Mesenchymal stem cell (in vitro differentiated cells and primary cell): Measurements from ENCODE around the gene NPHP1.

Experiments used
- DNase-seq: peaks from one replicate; pipeline ENCODE4 v3.0.0-alpha.2; 2013
- H2AFZ ChIP-seq: one replicate; pipeline ENCODE4 v1.6.1; 2013; ENCODE audit warnings: low read depth, mild to moderate bottlenecking, control low read depth, inconsistent platforms, low read length, moderate library complexity
- H2AK5ac ChIP-seq: 2 replicates; pipeline ENCODE4 v1.6.1; 2013; ENCODE audit warnings: low read length, moderate library complexity, mild to moderate bottlenecking, inconsistent platforms; ENCODE audit not compliant: severe bottlenecking
- H2BK120ac ChIP-seq: one replicate; pipeline ENCODE4 v1.6.1; 2013; ENCODE audit warnings: low read depth, mild to moderate bottlenecking, inconsistent platforms, low read length, moderate library complexity
- H2BK12ac ChIP-seq, 2 experiments: one replicate each; pipeline ENCODE4 v1.6.1; 2013; ENCODE audit warnings: inconsistent platforms in 2 of 2, low read length in 2 of 2, mild to moderate bottlenecking in 2 of 2, moderate library complexity in 2 of 2, control low read depth in 1 of 2
- H2BK15ac ChIP-seq: one replicate; pipeline ENCODE4 v1.6.1; 2013; ENCODE audit warnings: mild to moderate bottlenecking, low read depth, inconsistent platforms; ENCODE audit not compliant: poor library complexity, severe bottlenecking
- H2BK5ac ChIP-seq: 2 replicates; pipeline ENCODE4 v1.6.1; 2013; ENCODE audit warnings: low read depth, mild to moderate bottlenecking, low read length, control low read depth, inconsistent platforms; ENCODE audit not compliant: poor library complexity, severe bottlenecking
- H3K14ac ChIP-seq, 2 experiments: one replicate each; pipeline ENCODE4 v1.6.1; 2013; ENCODE audit warnings: inconsistent platforms in 2 of 2, low read length in 2 of 2, control low read depth in 1 of 2, mild to moderate bottlenecking in 1 of 2, moderate library complexity in 1 of 2
- H3K18ac ChIP-seq, 2 experiments: one replicate each; pipeline ENCODE4 v1.6.1; 2013; ENCODE audit warnings: inconsistent platforms in 2 of 2, low read length in 2 of 2, control low read depth in 1 of 2, low read depth in 1 of 2, mild to moderate bottlenecking in 1 of 2
- H3K23ac ChIP-seq, 2 experiments: one replicate each; pipeline ENCODE4 v1.6.1; 2013; ENCODE audit warnings: inconsistent platforms in 2 of 2, low read length in 2 of 2, mild to moderate bottlenecking in 2 of 2, moderate library complexity in 2 of 2, control low read depth in 1 of 2
- H3K27ac ChIP-seq: 2 replicates; pipeline ENCODE4 v1.5.1; 2013; ENCODE audit warnings: mild to moderate bottlenecking, moderate library complexity, low read length, control low read depth, inconsistent platforms; ENCODE audit not compliant: poor library complexity, severe bottlenecking
- H3K27me3 ChIP-seq, 2 experiments: 2 replicates each; pipeline versions ENCODE4 v1.6.1 to v1.7.0; 2013; ENCODE audit warnings: low read length in 2 of 2, mild to moderate bottlenecking in 2 of 2, moderate library complexity in 2 of 2, control low read depth in 1 of 2, inconsistent platforms in 1 of 2; ENCODE audit not compliant: control insufficient read depth in 1 of 2, insufficient read depth in 1 of 2
- H3K36me3 ChIP-seq, 2 experiments: 2 replicates each; pipeline versions ENCODE4 v1.6.1 to v1.7.0; 2013; ENCODE audit warnings: low read length in 2 of 2, control low read depth in 1 of 2, inconsistent platforms in 1 of 2, low read depth in 1 of 2, mild to moderate bottlenecking in 1 of 2; ENCODE audit not compliant: insufficient read depth in 2 of 2, control insufficient read depth in 1 of 2
- H3K4ac ChIP-seq, 2 experiments: one replicate each; pipeline ENCODE4 v1.6.1; 2013; ENCODE audit warnings: inconsistent platforms in 2 of 2, low read length in 2 of 2, mild to moderate bottlenecking in 2 of 2, moderate library complexity in 2 of 2, control low read depth in 1 of 2, low read depth in 1 of 2
- H3K4me1 ChIP-seq: 2 replicates; pipeline ENCODE4 v1.6.1; 2013; ENCODE audit warnings: low read depth, low read length, control low read depth; ENCODE audit not compliant: control insufficient read depth, insufficient read depth
- H3K4me2 ChIP-seq: 2 replicates; pipeline ENCODE4 v1.6.1; 2013; ENCODE audit warnings: low read length, mild to moderate bottlenecking, inconsistent platforms; ENCODE audit not compliant: poor library complexity, severe bottlenecking
- H3K4me3 ChIP-seq, 2 experiments: 2 replicates each; pipeline versions ENCODE4 v1.5.1 to v1.7.0; 2013; ENCODE audit warnings: low read length in 2 of 2, mild to moderate bottlenecking in 2 of 2, control low read depth in 1 of 2, low read depth in 1 of 2; ENCODE audit not compliant: insufficient read depth in 1 of 2
- H3K79me1 ChIP-seq: replicated peaks from 2 replicates; pipeline ENCODE4 v1.6.1; 2013; ENCODE audit warnings: mild to moderate bottlenecking, control low read depth, low read length, inconsistent platforms; ENCODE audit not compliant: poor library complexity, severe bottlenecking
- H3K9ac ChIP-seq: 2 replicates; pipeline ENCODE4 v1.7.0; 2013; ENCODE audit warnings: mild to moderate bottlenecking, low read length, moderate library complexity
- H3K9me3 ChIP-seq: 2 replicates; pipeline ENCODE4 v1.7.0; 2013; ENCODE audit warnings: mild to moderate bottlenecking, low read length; ENCODE audit not compliant: control insufficient read depth
- H4K8ac ChIP-seq: one replicate; pipeline ENCODE4 v1.6.1; 2013; ENCODE audit warnings: inconsistent platforms, mild to moderate bottlenecking, low read length, moderate library complexity
- H4K91ac ChIP-seq: one replicate; pipeline ENCODE4 v1.6.1; 2013; ENCODE audit warnings: mild to moderate bottlenecking, low read length, inconsistent platforms
- WGBS: methylation state at CpG from one replicate; pipeline ENCODE4 v1.1.7; 2013; ENCODE audit warnings: mixed read lengths; 5-methylcytosine and 5-hydroxymethylcytosine counted together

NPHP1 gene

DNA sequence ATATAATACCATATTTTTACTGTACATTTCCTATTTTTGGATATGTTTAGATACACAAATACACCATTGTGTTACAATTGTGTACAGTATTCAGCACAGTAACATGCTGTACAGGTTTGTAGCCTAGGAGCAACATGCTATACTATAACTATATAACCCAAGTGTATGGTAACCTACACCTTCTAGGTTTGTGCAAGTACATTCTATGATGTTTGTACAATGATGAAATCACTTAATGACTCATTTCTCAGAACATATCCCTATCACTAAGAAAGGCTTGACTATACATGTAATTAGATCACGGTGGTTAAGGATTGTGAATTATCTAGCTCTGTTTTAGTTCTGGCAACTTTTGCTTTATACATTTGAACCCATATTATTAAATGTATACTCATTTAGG lies 31.3 kb downstream of the NPHP1 start:
- Histone ChIP-seq H3K4me2 (no peak overlapping the region), H2BK5ac (no peak overlapping the region), H3K9ac (no peak overlapping the region), H3K27ac (no peak overlapping the region), H3K14ac (no peak overlapping the region), H3K27me3 (no peaks in the 10 kb centered on the region), H2AFZ (no peak overlapping the region), H3K18ac (no peak overlapping the region), H3K4ac (no peak overlapping the region), H3K23ac (no peak overlapping the region), H2BK12ac (no peak overlapping the region), H3K4me1 (no peaks in the 10 kb centered on the region), H2BK15ac (no peak overlapping the region), H3K9me3 (no peaks in the 10 kb centered on the region), H2AK5ac (no peak overlapping the region), H3K79me1 (no peaks in the 10 kb centered on the region), H4K91ac (no peak overlapping the region), H2BK120ac (no peak overlapping the region), H4K8ac (no peak overlapping the region), H3K4me3 (no peak overlapping the region), H3K36me3 (no peaks in the 10 kb centered on the region)
- DNase-seq: peak; percentile 36
- no CpG with 5 or more reads among the region's 1 CpG for WGBS

GRCh38 chr2:110172506-110172905 lies 32.3 kb downstream of the NPHP1 start:
- H4K91ac ChIP-seq: no peak overlapping the region
- H3K79me1 ChIP-seq: no peaks in the 10 kb centered on the region
- no peak overlapping the region for H3K27ac ChIP-seq
- WGBS: 79% methylated on average over 5 of the region's 6 CpGs
- no peak for DNase-seq
- no peak overlapping the region for H3K9ac ChIP-seq
- no peak overlapping the region for H3K4ac ChIP-seq
- H3K27me3 ChIP-seq: no peaks in the 10 kb centered on the region
- no peak overlapping the region for H3K4me3 ChIP-seq
- no peak overlapping the region for H3K18ac ChIP-seq
- no peak overlapping the region for H2BK15ac ChIP-seq
- H2AK5ac ChIP-seq: no peak overlapping the region
- no peak overlapping the region for H3K4me2 ChIP-seq
- H2BK5ac ChIP-seq: no peak overlapping the region
- no peak overlapping the region for H2BK12ac ChIP-seq
- H3K4me1 ChIP-seq: peaks cover under 1% of the 10 kb centered on the region
- no peak overlapping the region for H3K14ac ChIP-seq
- H3K23ac ChIP-seq: no peak overlapping the region
- no peak overlapping the region for H2AFZ ChIP-seq
- H2BK120ac ChIP-seq: no peak overlapping the region
- no peak overlapping the region for H4K8ac ChIP-seq
- no peaks in the 10 kb centered on the region for H3K9me3 ChIP-seq
- H3K36me3 ChIP-seq: no peaks in the 10 kb centered on the region

GRCh38 chr2:110170102-110170501 lies 34.7 kb downstream of the NPHP1 start:
- Histone ChIP-seq H2AK5ac (no peak overlapping the region), H3K4me3 (no peak overlapping the region), H3K4ac (no peak overlapping the region), H3K14ac (no peak overlapping the region), H3K23ac (no peak overlapping the region), H2BK5ac (no peak overlapping the region), H3K9me3 (no peaks in the 10 kb centered on the region), H3K9ac (no peak overlapping the region), H2BK12ac (no peak overlapping the region), H3K4me2 (no peak overlapping the region), H2BK120ac (no peak overlapping the region), H3K36me3 (no peaks in the 10 kb centered on the region), H4K91ac (no peak overlapping the region), H4K8ac (no peak overlapping the region), H3K4me1 (peaks cover 3% of the 10 kb centered on the region), H2AFZ (no peak overlapping the region), H3K27ac (no peak overlapping the region), H3K27me3 (no peaks in the 10 kb centered on the region), H2BK15ac (no peak overlapping the region), H3K18ac (no peak overlapping the region), H3K79me1 (no peaks in the 10 kb centered on the region)
- DNase-seq: no peak
- 97% methylated on average over 3 of the region's 3 CpGs for WGBS

GRCh38 chr2:110167326-110168000 lies 37.4 kb downstream of the NPHP1 start:
- Histone ChIP-seq H3K4ac (no peak overlapping the region), H2BK12ac (no peak overlapping the region), H3K4me1 (peaks cover 3% of the 10 kb centered on the region), H4K8ac (no peak overlapping the region), H3K4me2 (no peak overlapping the region), H3K27ac (no peak overlapping the region), H2AFZ (no peak overlapping the region), H4K91ac (no peak overlapping the region), H2BK15ac (no peak overlapping the region), H3K27me3 (no peaks in the 10 kb centered on the region), H2AK5ac (no peak overlapping the region), H3K4me3 (no peak overlapping the region), H3K18ac (no peak overlapping the region), H3K79me1 (no peaks in the 10 kb centered on the region), H3K9me3 (no peaks in the 10 kb centered on the region), H2BK5ac (no peak overlapping the region), H2BK120ac (no peak overlapping the region), H3K23ac (no peak overlapping the region), H3K9ac (no peak overlapping the region), H3K14ac (no peak overlapping the region), H3K36me3 (no peaks in the 10 kb centered on the region)
- 46% methylated on average over 5 of the region's 5 CpGs for WGBS
- no peak for DNase-seq
